Measurements from ENCODE around the gene APOD.

The APOD gene

GRCh38 chr3:195597229-195597628, 13.5 kb upstream of the APOD start (continued):
- TF ChIP-seq REST (tag by site-specific recombination; IDR thresholded peaks at IDR 0.05) (no peak), ZNF248 (tag by site-specific recombination; IDR thresholded peaks at IDR 0.05) (no peak), ZNF140 (tag by site-specific recombination; IDR thresholded peaks at IDR 0.05) (no peak), ZBTB44 (tag by site-specific recombination; IDR thresholded peaks at IDR 0.05) (no peak), ZNF23 (tag by site-specific recombination; IDR thresholded peaks at IDR 0.05; ENCODE audit: borderline replicate concordance) (no peak), ZNF777 (tag by site-specific recombination; IDR thresholded peaks at IDR 0.05; ENCODE audit: borderline replicate concordance) (no peak), ZNF548 (tag by site-specific recombination; IDR thresholded peaks at IDR 0.05) (no peak), ZEB2 (tag by site-specific recombination; IDR thresholded peaks at IDR 0.05) (no peak), ZNF211 (tag by site-specific recombination; IDR thresholded peaks at IDR 0.05; ENCODE audit: low read depth) (no peak), ZNF677 (tag by site-specific recombination; IDR thresholded peaks at IDR 0.05) (no peak), SP2 (tag by site-specific recombination; IDR thresholded peaks at IDR 0.05) (no peak)
- TF ChIP-seq, protein P1, sequence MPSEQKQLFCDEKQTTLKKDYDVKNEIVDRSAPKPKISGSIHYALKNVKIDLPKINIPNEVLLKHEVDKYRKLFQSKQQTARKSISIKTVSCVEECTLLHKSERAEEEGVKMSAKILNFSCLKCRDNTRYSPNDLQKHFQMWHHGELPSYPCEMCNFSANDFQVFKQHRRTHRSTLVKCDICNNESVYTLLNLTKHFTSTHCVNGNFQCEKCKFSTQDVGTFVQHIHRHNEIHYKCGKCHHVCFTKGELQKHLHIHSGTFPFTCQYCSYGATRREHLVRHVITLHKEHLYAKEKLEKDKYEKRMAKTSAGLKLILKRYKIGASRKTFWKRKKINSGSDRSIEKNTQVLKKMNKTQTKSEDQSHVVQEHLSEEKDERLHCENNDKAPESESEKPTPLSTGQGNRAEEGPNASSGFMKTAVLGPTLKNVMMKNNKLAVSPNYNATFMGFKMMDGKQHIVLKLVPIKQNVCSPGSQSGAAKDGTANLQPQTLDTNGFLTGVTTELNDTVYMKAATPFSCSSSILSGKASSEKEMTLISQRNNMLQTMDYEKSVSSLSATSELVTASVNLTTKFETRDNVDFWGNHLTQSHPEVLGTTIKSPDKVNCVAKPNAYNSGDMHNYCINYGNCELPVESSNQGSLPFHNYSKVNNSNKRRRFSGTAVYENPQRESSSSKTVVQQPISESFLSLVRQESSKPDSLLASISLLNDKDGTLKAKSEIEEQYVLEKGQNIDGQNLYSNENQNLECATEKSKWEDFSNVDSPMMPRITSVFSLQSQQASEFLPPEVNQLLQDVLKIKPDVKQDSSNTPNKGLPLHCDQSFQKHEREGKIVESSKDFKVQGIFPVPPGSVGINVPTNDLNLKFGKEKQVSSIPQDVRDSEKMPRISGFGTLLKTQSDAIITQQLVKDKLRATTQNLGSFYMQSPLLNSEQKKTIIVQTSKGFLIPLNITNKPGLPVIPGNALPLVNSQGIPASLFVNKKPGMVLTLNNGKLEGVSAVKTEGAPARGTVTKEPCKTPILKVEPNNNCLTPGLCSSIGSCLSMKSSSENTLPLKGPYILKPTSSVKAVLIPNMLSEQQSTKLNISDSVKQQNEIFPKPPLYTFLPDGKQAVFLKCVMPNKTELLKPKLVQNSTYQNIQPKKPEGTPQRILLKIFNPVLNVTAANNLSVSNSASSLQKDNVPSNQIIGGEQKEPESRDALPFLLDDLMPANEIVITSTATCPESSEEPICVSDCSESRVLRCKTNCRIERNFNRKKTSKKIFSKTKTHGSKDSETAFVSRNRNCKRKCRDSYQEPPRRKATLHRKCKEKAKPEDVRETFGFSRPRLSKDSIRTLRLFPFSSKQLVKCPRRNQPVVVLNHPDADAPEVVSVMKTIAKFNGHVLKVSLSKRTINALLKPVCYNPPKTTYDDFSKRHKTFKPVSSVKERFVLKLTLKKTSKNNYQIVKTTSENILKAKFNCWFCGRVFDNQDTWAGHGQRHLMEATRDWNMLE (tag by site-specific recombination; conservative IDR thresholded peaks at IDR 0.05; ENCODE audit: low read depth), result no peak

DNA sequence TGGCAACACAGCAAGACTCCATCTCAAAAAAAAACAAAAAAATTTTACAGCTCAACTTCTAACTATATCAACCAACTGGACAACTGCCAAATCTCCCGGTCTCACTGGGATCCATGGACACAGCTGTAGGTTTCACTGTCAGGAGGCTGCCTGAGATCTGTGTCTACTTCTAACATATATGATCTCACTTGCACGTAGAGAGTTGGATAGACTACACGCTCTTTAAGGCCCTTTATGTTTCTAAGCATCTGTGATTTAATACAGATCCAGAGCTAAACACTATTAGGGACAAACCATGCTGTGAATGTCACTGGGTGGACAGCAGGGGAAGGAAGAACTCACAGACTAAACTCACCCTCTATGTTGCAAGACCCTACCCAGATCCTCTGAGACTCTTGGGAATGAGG, 13.0 kb upstream of the APOD start:
- ChIA-PET CTCF (interaction anchor here (0.5 kb wide), 1 partner anchor 40 kb away, joined by 4 read pairs; no protein-coding TSS in a partner anchor), POLR2A (no interaction called here)
- TF ChIP-seq ZSCAN23 (tag by site-specific recombination; IDR thresholded peaks at IDR 0.05) (no peak), ZIC2 (tag by site-specific recombination; IDR thresholded peaks at IDR 0.05) (peak; percentile 78)
- no peaks in the 10 kb centered on the region for H3K9me3 ChIP-seq (ENCODE audit: control insufficient read depth, insufficient read depth, low read depth, low read length)
- H3K36me3 ChIP-seq (ENCODE audit: control insufficient read depth in 2 of 2, insufficient read depth in 1 of 2, low read length in 2 of 2), result no peaks in the 10 kb centered on the region
- no peak overlapping the region for H3K27ac ChIP-seq (ENCODE audit: extremely low read depth, low read depth, low read length)
- no peak overlapping the region for H3K4me3 ChIP-seq (ENCODE audit: low read depth, low read length)
- no peaks in the 10 kb centered on the region for H3K4me1 ChIP-seq (ENCODE audit: control insufficient read depth, insufficient read depth, low read length)

Measured in HEK293 (cell line).